Endodermal cell (in vitro differentiated cells): Measurements from ENCODE around the gene MGAT5. TPM values are rescaled to one million over a fixed set of nuclear protein-coding genes. Genes with fewer than 3 reads are reported as not detected.

Source experiments
- DNase-seq: peaks from one replicate; pipeline ENCODE4 v3.0.0-alpha.2; 2017
- H3K27ac ChIP-seq: 2 replicates; pipeline ENCODE4 v1.5.1; 2013; ENCODE audit warnings: mild to moderate bottlenecking, low read depth, low read length, moderate library complexity
- H3K27me3 ChIP-seq: 2 replicates; pipeline ENCODE4 v1.6.1; 2013; ENCODE audit warnings: mild to moderate bottlenecking, low read length, moderate library complexity; ENCODE audit not compliant: insufficient read depth, control insufficient read depth, poor library complexity, severe bottlenecking
- H3K36me3 ChIP-seq: 2 replicates; pipeline ENCODE4 v1.7.0; 2013; ENCODE audit warnings: mild to moderate bottlenecking, low read length, moderate library complexity; ENCODE audit not compliant: control insufficient read depth, insufficient read depth
- H3K4me1 ChIP-seq: one replicate; pipeline ENCODE4 v1.7.0; 2013; ENCODE audit warnings: low read length; ENCODE audit not compliant: control insufficient read depth, insufficient read depth
- H3K4me3 ChIP-seq: 2 replicates; pipeline ENCODE4 v1.5.1; 2013; ENCODE audit warnings: mild to moderate bottlenecking, low read length, moderate library complexity
- H3K9ac ChIP-seq: 2 replicates; pipeline ENCODE4 v1.6.1; 2013; ENCODE audit warnings: mild to moderate bottlenecking, low read length, moderate library complexity; ENCODE audit not compliant: poor library complexity, severe bottlenecking; ENCODE audit errors: extremely low read depth
- H3K9me3 ChIP-seq: 2 replicates; pipeline ENCODE4 v1.6.1; 2013; ENCODE audit warnings: mild to moderate bottlenecking, low read length, moderate library complexity; ENCODE audit not compliant: control insufficient read depth
- H3K27ac Mint-ChIP-seq: 2 replicates; pipeline ENCODE4 v1.8.0; 2020; ENCODE audit warnings: mixed read lengths
- H3K27me3 Mint-ChIP-seq: 2 replicates; pipeline ENCODE4 v1.8.0; 2021; ENCODE audit warnings: mild to moderate bottlenecking, mixed read lengths; ENCODE audit not compliant: insufficient read depth
- H3K36me3 Mint-ChIP-seq: 2 replicates; pipeline ENCODE4 v1.8.0; 2020; ENCODE audit warnings: low read depth, mixed read lengths
- H3K4me1 Mint-ChIP-seq: 2 replicates; pipeline ENCODE4 v1.8.0; 2020; ENCODE audit warnings: mixed read lengths
- H3K4me3 Mint-ChIP-seq: 2 replicates; pipeline ENCODE4 v1.8.0; 2020; ENCODE audit warnings: mild to moderate bottlenecking, moderate library complexity, mixed read lengths
- H3K9me3 Mint-ChIP-seq: 2 replicates; pipeline ENCODE4 v1.8.0; 2020; ENCODE audit warnings: mild to moderate bottlenecking, mixed read lengths
- WGBS, 2 experiments: methylation state at CpG; one replicate each; pipeline versions ENCODE4 v1.1.5 to v1.1.7; 2013; ENCODE audit warnings: missing lambda C conversion rate in 2 of 2, mixed read lengths in 1 of 2; ENCODE audit not compliant: insufficient coverage in 1 of 2, insufficient read length in 1 of 2; 5-methylcytosine and 5-hydroxymethylcytosine counted together
- total RNA-seq, 2 donors: library from RNA; stranded (reverse); fragmentation: NEBNext Ultra II Directional in 1 of 2; extraction: Animal tissue kit (Norgen Biotek cat#: 25700) in 1 of 2; gene quantifications; 2 replicates in 1 of 2; 3 replicates in 1 of 2; pipeline ENCODE4 v1.2.1, GENCODE V29; 2021
- TF ChIP-seq, protein P1 (sequence below): fragments of 200-600 bp; sonication (generic); conservative IDR thresholded peaks from 2 replicates; pipeline ENCODE4 v1.5.0; 2021; ENCODE audit warnings: antibody characterized with exemption, mild to moderate bottlenecking

Gene MGAT5
- total RNA-seq, 2 donors from 2014 or later: 57.2 to 78.4 TPM

DNA sequence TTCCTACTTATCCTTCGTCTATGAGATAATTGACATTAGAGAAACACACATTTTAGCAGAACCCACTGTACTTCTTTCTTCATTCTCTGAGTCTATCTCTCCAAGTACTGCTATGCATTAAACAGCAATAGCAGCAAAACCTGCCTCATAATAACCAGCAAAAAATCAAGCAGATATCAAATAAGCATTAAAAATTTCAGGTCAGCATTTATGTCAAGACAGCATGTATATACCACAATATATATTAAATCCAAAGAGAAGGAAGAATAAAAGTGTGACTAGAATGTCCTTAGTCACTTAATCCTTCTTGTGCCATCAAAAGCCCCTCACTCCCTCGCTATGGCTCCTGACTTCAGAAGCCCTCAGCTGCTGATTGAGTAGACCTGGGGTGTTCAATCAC lies 131.3 kb downstream of the MGAT5 start:
- H3K27me3 ChIP-seq: no peaks in the 10 kb centered on the region
- TF ChIP-seq, protein P1, sequence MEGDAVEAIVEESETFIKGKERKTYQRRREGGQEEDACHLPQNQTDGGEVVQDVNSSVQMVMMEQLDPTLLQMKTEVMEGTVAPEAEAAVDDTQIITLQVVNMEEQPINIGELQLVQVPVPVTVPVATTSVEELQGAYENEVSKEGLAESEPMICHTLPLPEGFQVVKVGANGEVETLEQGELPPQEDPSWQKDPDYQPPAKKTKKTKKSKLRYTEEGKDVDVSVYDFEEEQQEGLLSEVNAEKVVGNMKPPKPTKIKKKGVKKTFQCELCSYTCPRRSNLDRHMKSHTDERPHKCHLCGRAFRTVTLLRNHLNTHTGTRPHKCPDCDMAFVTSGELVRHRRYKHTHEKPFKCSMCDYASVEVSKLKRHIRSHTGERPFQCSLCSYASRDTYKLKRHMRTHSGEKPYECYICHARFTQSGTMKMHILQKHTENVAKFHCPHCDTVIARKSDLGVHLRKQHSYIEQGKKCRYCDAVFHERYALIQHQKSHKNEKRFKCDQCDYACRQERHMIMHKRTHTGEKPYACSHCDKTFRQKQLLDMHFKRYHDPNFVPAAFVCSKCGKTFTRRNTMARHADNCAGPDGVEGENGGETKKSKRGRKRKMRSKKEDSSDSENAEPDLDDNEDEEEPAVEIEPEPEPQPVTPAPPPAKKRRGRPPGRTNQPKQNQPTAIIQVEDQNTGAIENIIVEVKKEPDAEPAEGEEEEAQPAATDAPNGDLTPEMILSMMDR: no peak
- no peaks in the 10 kb centered on the region for H3K9me3 ChIP-seq
- no peak overlapping the region for H3K27ac Mint-ChIP-seq
- no peak overlapping the region for H3K9ac ChIP-seq
- H3K4me3 Mint-ChIP-seq: no peak overlapping the region
- no peak overlapping the region for H3K27ac ChIP-seq
- no peaks in the 10 kb centered on the region for H3K4me1 ChIP-seq
- WGBS, 2 experiments: 88 to 96% methylated on average over 1 to 2 of the region's 2 CpGs
- no peaks in the 10 kb centered on the region for H3K27me3 Mint-ChIP-seq
- no peak overlapping the region for H3K4me3 ChIP-seq
- H3K4me1 Mint-ChIP-seq: no peaks in the 10 kb centered on the region
- no peaks in the 10 kb centered on the region for H3K36me3 ChIP-seq
- no peaks in the 10 kb centered on the region for H3K9me3 Mint-ChIP-seq
- no peak for DNase-seq
- H3K36me3 Mint-ChIP-seq: no peaks in the 10 kb centered on the region

DNA sequence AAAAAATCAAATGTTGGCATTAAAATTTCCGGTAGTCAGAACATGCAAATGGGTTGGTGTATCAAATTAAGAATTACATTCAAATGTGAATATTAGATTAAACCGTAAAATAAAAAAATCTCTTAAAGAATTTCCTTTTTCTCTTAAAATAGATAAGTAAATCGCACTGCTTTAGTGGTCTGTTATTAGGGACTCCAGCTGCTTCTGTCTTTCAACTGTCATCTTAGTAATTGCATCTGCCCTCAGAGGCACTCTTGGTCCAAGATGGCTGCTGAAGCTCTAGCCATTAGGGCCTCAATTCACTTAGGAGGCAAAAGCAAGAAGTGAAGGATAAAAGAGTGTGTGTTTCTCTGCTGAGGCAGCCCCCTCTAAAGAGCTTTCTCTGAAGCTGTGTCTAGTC lies 132.4 kb downstream of the MGAT5 start:
- DNase-seq: no peak
- Mint-ChIP-seq H3K4me3 (no peak overlapping the region), H3K9me3 (no peaks in the 10 kb centered on the region), H3K36me3 (no peaks in the 10 kb centered on the region), H3K4me1 (no peaks in the 10 kb centered on the region), H3K27me3 (no peaks in the 10 kb centered on the region), H3K27ac (no peak overlapping the region)
- Histone ChIP-seq H3K9ac (no peak overlapping the region), H3K27me3 (no peaks in the 10 kb centered on the region), H3K4me3 (no peak overlapping the region), H3K27ac (no peak overlapping the region), H3K36me3 (no peaks in the 10 kb centered on the region), H3K9me3 (no peaks in the 10 kb centered on the region), H3K4me1 (no peaks in the 10 kb centered on the region)
- WGBS, 2 experiments: 97 to 100% methylated on average over 1 to 3 of the region's 3 CpGs
- TF ChIP-seq, protein P1: no peak

- no peak overlapping the region for H3K9ac ChIP-seq
- no peaks in the 10 kb centered on the region for H3K9me3 Mint-ChIP-seq
- no peak overlapping the region for H3K4me3 Mint-ChIP-seq
- H3K27ac Mint-ChIP-seq: no peak overlapping the region
- TF ChIP-seq, protein P1: no peak
- no peak overlapping the region for H3K4me3 ChIP-seq
- H3K9me3 ChIP-seq: no peaks in the 10 kb centered on the region
- H3K4me1 ChIP-seq: no peaks in the 10 kb centered on the region
- no peak overlapping the region for H3K27ac ChIP-seq
- no peaks in the 10 kb centered on the region for H3K36me3 ChIP-seq
- H3K27me3 ChIP-seq: no peaks in the 10 kb centered on the region
- no peaks in the 10 kb centered on the region for H3K36me3 Mint-ChIP-seq
- H3K4me1 Mint-ChIP-seq: no peaks in the 10 kb centered on the region
- H3K27me3 Mint-ChIP-seq: no peaks in the 10 kb centered on the region
- 100% methylated on average over 1 of the region's 1 CpG; no CpG with 5 or more reads in 1 of the 2 experiments for WGBS, 2 experiments
- DNase-seq: no peak
Measured at GRCh38 chr2:134389381-134389780, 135.5 kb downstream of the MGAT5 start.
